ENCODE results near the gene GOLM1.
"Not testable (repeated sequence)": the region's sequence is repeated elsewhere in the genome, so short reads cannot be mapped to it uniquely, and the experiment has no call there.

GOLM1 gene

GRCh38 chr9:86057491-86057890, 41.9 kb downstream of the GOLM1 start:
- no peak overlapping the region for H3K9ac ChIP-seq (ENCODE audit: low read length)
- H3K9me3 ChIP-seq (ENCODE audit: control insufficient read depth, low read depth, low read length) = no peaks in the 10 kb centered on the region
- no peaks in the 10 kb centered on the region for H3K36me3 ChIP-seq (ENCODE audit: control insufficient read depth, low read depth, low read length)
- H3K4me1 ChIP-seq (ENCODE audit: control insufficient read depth, low read depth, low read length) = no peaks in the 10 kb centered on the region
- H3K4me3 ChIP-seq (ENCODE audit: low read length) = no peak overlapping the region
- H3K27ac ChIP-seq (ENCODE audit: low read length) = no peak overlapping the region
- no peaks in the 10 kb centered on the region for H3K27me3 ChIP-seq (ENCODE audit: control insufficient read depth, insufficient read depth, low read length)

GRCh38 chr9:86054695-86055094, 44.7 kb downstream of the GOLM1 start:
- Histone ChIP-seq H3K9me3 (ENCODE audit: control insufficient read depth, low read depth, low read length) (no peaks in the 10 kb centered on the region), H3K27ac (ENCODE audit: low read length) (no peak overlapping the region), H3K9ac (ENCODE audit: low read length) (no peak overlapping the region), H3K4me3 (ENCODE audit: low read length) (no peak overlapping the region), H3K4me1 (ENCODE audit: control insufficient read depth, low read depth, low read length) (no peaks in the 10 kb centered on the region), H3K36me3 (ENCODE audit: control insufficient read depth, low read depth, low read length) (no peaks in the 10 kb centered on the region), H3K27me3 (ENCODE audit: control insufficient read depth, insufficient read depth, low read length) (no peaks in the 10 kb centered on the region)

- H3K4me1 ChIP-seq (ENCODE audit: control insufficient read depth, low read depth, low read length) = no peaks in the 10 kb centered on the region
- no peak overlapping the region for H3K9ac ChIP-seq (ENCODE audit: low read length)
- no peak overlapping the region for H3K27ac ChIP-seq (ENCODE audit: low read length)
Measured at GRCh38 chr9:86052556-86053468, 46.5 kb downstream of the GOLM1 start.

DNA sequence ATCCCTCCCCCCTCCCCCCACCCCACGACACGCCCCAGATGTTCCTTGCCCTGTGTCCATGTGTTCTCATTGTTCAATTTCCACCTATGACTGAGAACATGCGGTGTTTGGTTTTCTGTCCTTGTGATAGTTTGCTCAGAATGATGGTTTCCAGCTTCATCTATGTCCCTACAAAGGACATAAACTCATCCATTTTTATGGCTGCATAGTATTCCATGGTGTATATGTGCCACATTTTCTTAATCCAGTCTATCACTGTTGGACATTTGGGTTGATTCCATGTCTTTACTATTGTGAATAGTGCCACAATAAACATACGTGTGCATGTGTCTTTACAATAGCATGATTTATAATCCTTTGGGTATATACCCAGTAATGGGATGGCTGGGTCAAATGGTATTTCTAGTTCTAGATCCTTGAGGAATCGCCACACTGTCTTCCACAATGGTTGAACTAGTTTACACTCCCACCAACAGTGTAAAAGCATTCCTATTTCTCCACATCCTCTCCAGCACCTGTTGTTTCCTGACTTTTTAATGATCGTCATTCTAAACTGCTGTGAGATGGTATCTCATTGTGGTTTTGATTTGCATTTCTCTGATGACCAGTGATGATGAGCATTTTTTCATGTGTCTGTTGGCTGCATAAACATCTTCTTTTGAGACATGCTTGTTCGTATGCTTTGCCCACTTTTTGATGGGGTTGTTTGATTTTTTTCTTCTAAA, 51.2 kb downstream of the GOLM1 start:
- not testable (repeated sequence) for H3K27me3 ChIP-seq (ENCODE audit: control insufficient read depth, insufficient read depth, low read length); H3K4me1 ChIP-seq (ENCODE audit: control insufficient read depth, low read depth, low read length); H3K27ac ChIP-seq (ENCODE audit: low read length); H3K9me3 ChIP-seq (ENCODE audit: control insufficient read depth, low read depth, low read length); H3K4me3 ChIP-seq (ENCODE audit: low read length); H3K9ac ChIP-seq (ENCODE audit: low read length); H3K36me3 ChIP-seq (ENCODE audit: control insufficient read depth, low read depth, low read length)

More at GRCh38 chr9:86052556-86053468, 46.5 kb downstream of the GOLM1 start:
- Histone ChIP-seq H3K4me3 (ENCODE audit: low read length) (no peak overlapping the region), H3K9me3 (ENCODE audit: control insufficient read depth, low read depth, low read length) (no peaks in the 10 kb centered on the region), H3K36me3 (ENCODE audit: control insufficient read depth, low read depth, low read length) (no peaks in the 10 kb centered on the region), H3K27me3 (ENCODE audit: control insufficient read depth, insufficient read depth, low read length) (no peaks in the 10 kb centered on the region)

- peaks cover 2% of the 10 kb centered on the region for H3K36me3 ChIP-seq (ENCODE audit: control insufficient read depth, low read depth, low read length)
- H3K4me1 ChIP-seq (ENCODE audit: control insufficient read depth, low read depth, low read length) = no peaks in the 10 kb centered on the region
- H3K4me3 ChIP-seq (ENCODE audit: low read length) = no peak overlapping the region
- no peaks in the 10 kb centered on the region for H3K27me3 ChIP-seq (ENCODE audit: control insufficient read depth, insufficient read depth, low read length)
- H3K27ac ChIP-seq (ENCODE audit: low read length) = no peak overlapping the region
- H3K9me3 ChIP-seq (ENCODE audit: control insufficient read depth, low read depth, low read length) = no peaks in the 10 kb centered on the region
- H3K9ac ChIP-seq (ENCODE audit: low read length) = no peak overlapping the region
Measured at GRCh38 chr9:86047361-86047760, 52.0 kb downstream of the GOLM1 start.

- Histone ChIP-seq H3K4me1 (ENCODE audit: control insufficient read depth, low read depth, low read length) (no peaks in the 10 kb centered on the region), H3K27ac (ENCODE audit: low read length) (no peak overlapping the region), H3K27me3 (ENCODE audit: control insufficient read depth, insufficient read depth, low read length) (no peaks in the 10 kb centered on the region), H3K4me3 (ENCODE audit: low read length) (no peak overlapping the region), H3K36me3 (ENCODE audit: control insufficient read depth, low read depth, low read length) (peaks cover 2% of the 10 kb centered on the region), H3K9me3 (ENCODE audit: control insufficient read depth, low read depth, low read length) (no peaks in the 10 kb centered on the region), H3K9ac (ENCODE audit: low read length) (no peak overlapping the region)
Measured at GRCh38 chr9:86046930-86047341, 52.4 kb downstream of the GOLM1 start.

DNA sequence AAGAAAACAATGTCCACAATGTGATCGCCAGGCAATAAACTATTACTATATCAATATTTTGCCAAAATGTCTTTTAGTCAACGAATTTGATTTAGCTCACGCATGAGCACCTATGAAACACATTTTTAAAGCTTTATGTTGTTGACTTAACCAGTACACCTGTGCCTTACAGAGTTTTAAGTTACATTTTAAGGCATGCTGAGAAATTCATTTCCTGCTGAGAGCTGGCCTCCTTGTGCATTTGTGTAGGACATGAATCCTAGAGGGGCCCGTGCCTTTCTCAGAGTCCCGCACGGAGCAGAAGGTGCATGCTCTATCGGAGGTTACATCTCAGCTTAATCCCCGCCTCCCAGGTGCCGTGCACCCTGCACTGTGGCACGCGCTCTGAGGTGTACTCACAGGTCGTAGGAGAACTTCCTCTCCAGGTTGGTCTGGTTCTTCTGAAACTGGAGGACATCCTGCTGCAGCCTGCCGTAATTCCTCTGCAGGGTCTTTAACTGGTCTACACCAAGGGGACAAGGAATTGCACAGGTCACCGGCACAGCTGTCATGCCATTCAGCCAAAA, 53.2 kb downstream of the GOLM1 start:
- Histone ChIP-seq H3K27ac (ENCODE audit: low read length) (no peak overlapping the region), H3K4me1 (ENCODE audit: control insufficient read depth, low read depth, low read length) (no peaks in the 10 kb centered on the region), H3K36me3 (ENCODE audit: control insufficient read depth, low read depth, low read length) (peaks cover 2% of the 10 kb centered on the region), H3K4me3 (ENCODE audit: low read length) (no peak overlapping the region), H3K9me3 (ENCODE audit: control insufficient read depth, low read depth, low read length) (no peaks in the 10 kb centered on the region), H3K27me3 (ENCODE audit: control insufficient read depth, insufficient read depth, low read length) (no peaks in the 10 kb centered on the region), H3K9ac (ENCODE audit: low read length) (no peak overlapping the region)

DNA sequence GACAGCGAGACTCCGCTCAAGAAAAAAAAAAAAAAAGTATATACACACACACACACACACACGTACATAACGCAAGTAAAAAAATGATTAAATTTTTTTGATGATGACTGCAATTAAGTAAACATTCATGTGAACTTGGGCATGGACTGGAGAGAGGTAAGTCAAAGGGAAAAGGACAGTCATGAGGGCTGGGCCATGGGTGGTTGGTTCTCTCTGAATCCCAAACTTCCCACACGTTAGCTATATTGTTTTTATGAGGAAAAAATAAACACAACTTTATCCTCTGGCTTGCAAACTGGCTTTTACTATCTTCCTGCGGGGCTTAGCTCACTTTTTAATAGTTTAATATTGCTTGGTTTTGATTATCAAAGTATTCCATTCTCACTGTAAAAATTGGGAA, 53.7 kb downstream of the GOLM1 start:
- H3K4me3 ChIP-seq (ENCODE audit: low read length) = no peak overlapping the region
- no peak overlapping the region for H3K27ac ChIP-seq (ENCODE audit: low read length)
- no peaks in the 10 kb centered on the region for H3K4me1 ChIP-seq (ENCODE audit: control insufficient read depth, low read depth, low read length)
- H3K9me3 ChIP-seq (ENCODE audit: control insufficient read depth, low read depth, low read length) = no peaks in the 10 kb centered on the region
- H3K9ac ChIP-seq (ENCODE audit: low read length) = no peak overlapping the region
- no peaks in the 10 kb centered on the region for H3K27me3 ChIP-seq (ENCODE audit: control insufficient read depth, insufficient read depth, low read length)
- peaks cover 2% of the 10 kb centered on the region for H3K36me3 ChIP-seq (ENCODE audit: control insufficient read depth, low read depth, low read length)

GRCh38 chr9:86043999-86044398, 55.4 kb downstream of the GOLM1 start:
- Histone ChIP-seq H3K4me1 (ENCODE audit: control insufficient read depth, low read depth, low read length) (no peaks in the 10 kb centered on the region), H3K27ac (ENCODE audit: low read length) (no peak overlapping the region), H3K9me3 (ENCODE audit: control insufficient read depth, low read depth, low read length) (no peaks in the 10 kb centered on the region), H3K9ac (ENCODE audit: low read length) (no peak overlapping the region), H3K4me3 (ENCODE audit: low read length) (no peak overlapping the region), H3K36me3 (ENCODE audit: control insufficient read depth, low read depth, low read length) (peaks cover 2% of the 10 kb centered on the region), H3K27me3 (ENCODE audit: control insufficient read depth, insufficient read depth, low read length) (no peaks in the 10 kb centered on the region)

- H3K4me1 ChIP-seq (ENCODE audit: control insufficient read depth, low read depth, low read length) = no peaks in the 10 kb centered on the region
- H3K27me3 ChIP-seq (ENCODE audit: control insufficient read depth, insufficient read depth, low read length) = no peaks in the 10 kb centered on the region
- no peak overlapping the region for H3K27ac ChIP-seq (ENCODE audit: low read length)
- H3K9ac ChIP-seq (ENCODE audit: low read length) = no peak overlapping the region
- no peaks in the 10 kb centered on the region for H3K9me3 ChIP-seq (ENCODE audit: control insufficient read depth, low read depth, low read length)
- no peak overlapping the region for H3K4me3 ChIP-seq (ENCODE audit: low read length)
- H3K36me3 ChIP-seq (ENCODE audit: control insufficient read depth, low read depth, low read length) = peaks cover 2% of the 10 kb centered on the region
Measured at GRCh38 chr9:86043586-86043985, 55.8 kb downstream of the GOLM1 start.

DNA sequence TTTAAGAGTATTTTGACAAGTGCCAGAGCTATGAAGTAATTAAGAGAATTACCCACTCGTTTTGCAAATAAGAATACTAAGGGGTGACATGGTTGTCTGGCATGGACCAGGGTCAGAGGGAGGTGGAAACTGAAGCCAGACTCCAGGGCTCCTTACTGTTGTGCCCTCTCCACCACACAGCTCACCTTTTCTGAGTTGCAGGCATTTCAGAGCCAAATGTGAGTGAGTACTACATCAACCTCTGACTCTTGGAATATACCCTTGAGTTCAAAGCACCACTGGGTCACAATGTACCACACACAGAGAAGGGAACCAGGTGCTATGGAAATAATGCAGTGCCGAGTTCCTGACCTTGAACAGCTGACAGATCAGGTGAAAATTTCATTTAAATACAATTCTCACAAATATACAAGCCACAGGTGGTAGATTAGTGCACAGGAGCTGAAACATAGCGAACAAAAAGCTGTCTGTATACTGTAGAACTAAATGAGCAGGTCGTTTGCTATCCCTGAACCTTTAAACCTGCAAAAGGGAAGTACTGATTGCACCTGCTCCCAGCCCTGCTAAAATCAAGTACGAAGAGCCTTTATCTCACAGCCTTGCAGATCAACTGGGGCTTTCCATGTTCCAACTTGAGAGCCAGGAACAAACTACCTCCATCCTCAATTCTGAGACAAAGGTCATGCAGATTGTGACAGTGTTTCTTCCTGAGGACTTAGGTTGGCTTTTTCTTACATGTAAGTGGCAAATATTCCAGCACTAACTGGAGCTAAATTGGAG, 57.0 kb downstream of the GOLM1 start:
- H3K27me3 ChIP-seq (ENCODE audit: control insufficient read depth, insufficient read depth, low read length) = no peaks in the 10 kb centered on the region
- no peak overlapping the region for H3K27ac ChIP-seq (ENCODE audit: low read length)
- H3K36me3 ChIP-seq (ENCODE audit: control insufficient read depth, low read depth, low read length) = peaks cover 2% of the 10 kb centered on the region
- no peak overlapping the region for H3K9ac ChIP-seq (ENCODE audit: low read length)
- no peak overlapping the region for H3K4me3 ChIP-seq (ENCODE audit: low read length)
- H3K9me3 ChIP-seq (ENCODE audit: control insufficient read depth, low read depth, low read length) = no peaks in the 10 kb centered on the region
- no peaks in the 10 kb centered on the region for H3K4me1 ChIP-seq (ENCODE audit: control insufficient read depth, low read depth, low read length)

Data from iPS-18a (cell line).